Body of pancreas (tissue), 4 donors: Measurements from ENCODE around the gene MMP25. TPM values are rescaled to one million over a fixed set of nuclear protein-coding genes. Genes with fewer than 3 reads are reported as not detected.

Source experiments
- ATAC-seq: fragments of 150-250 bp; one replicate; pipeline ENCODE4 v1.9.1; 2016
- DNase-seq, 4 donors: peaks; one replicate each; pipeline ENCODE4 v3.0.0-alpha.2; 2019
- H3K27ac ChIP-seq, 4 donors: fragments of 200-600 bp; sonication (generic); 1 replicate in 3 of 4; 2 replicates in 1 of 4; pipeline versions ENCODE4 v1.5.1 to v1.6.1; 2016 to 2019; ENCODE audit warnings: mild to moderate bottlenecking in 1 of 4, mixed read lengths in 1 of 4, moderate library complexity in 1 of 4
- H3K27me3 ChIP-seq, 2 donors: fragments of 200-600 bp; sonication (generic); one replicate each; pipeline ENCODE4 v1.6.0; 2016; ENCODE audit warnings: mild to moderate bottlenecking in 1 of 2
- H3K36me3 ChIP-seq, 2 donors: fragments of 200-600 bp; sonication (generic); replicated peaks in 1 of 2; 2 replicates each; pipeline ENCODE4 v1.5.1; 2016; ENCODE audit warnings: low read depth in 2 of 2; ENCODE audit not compliant: insufficient read depth in 1 of 2
- H3K4me1 ChIP-seq: fragments of 200-600 bp; sonication (generic); one replicate; pipeline ENCODE4 v1.6.0; 2016
- H3K4me3 ChIP-seq, 2 donors: fragments of 200-600 bp; sonication (generic); 1 replicate in 1 of 2; 2 replicates in 1 of 2; pipeline ENCODE4 v1.5.1; 2016 to 2019
- H3K9me3 ChIP-seq, 3 donors: fragments of 200-600 bp; sonication (generic); 1 replicate in 2 of 3; 2 replicates in 1 of 3; pipeline ENCODE4 v1.5.1; 2016
- POLR2A ChIP-seq, 3 donors: fragments of 450-650 bp; IDR thresholded peaks; one replicate each; pipeline ENCODE4 v1.6.1; 2016; ENCODE audit warnings: antibody characterized with exemption in 3 of 3, mild to moderate bottlenecking in 2 of 3
- WGBS, 2 donors: methylation state at CpG; one replicate each; pipeline ENCODE4 v1.1.5; 2017; 5-methylcytosine and 5-hydroxymethylcytosine counted together
- intact Hi-C: fragments of 100-400 bp; cut with DNase I; formaldehyde crosslinking; loops from one replicate; pipeline ENCODE4 v1.15.1; 2023
- total RNA-seq, 2 donors: library from RNA; depleted of rRNA; stranded (reverse); fragments of >200 nt; gene quantifications; one replicate each; pipeline ENCODE4 v1.1.0, GENCODE V29; 2016
- TF ChIP-seq, protein P1 (sequence below), 7 experiments: fragments of 450-650 bp in 4 of 7; fragments of 200-600 bp in 3 of 7; sonication (generic) in 3 of 7; IDR thresholded peaks; one replicate each; pipeline ENCODE4 v1.5.1; 2016 to 2019; ENCODE audit warnings: antibody characterized with exemption in 7 of 7

MMP25 gene
- total RNA-seq, 2 donors from 2014 or later = under 0.01 to 0.99 TPM

DNA sequence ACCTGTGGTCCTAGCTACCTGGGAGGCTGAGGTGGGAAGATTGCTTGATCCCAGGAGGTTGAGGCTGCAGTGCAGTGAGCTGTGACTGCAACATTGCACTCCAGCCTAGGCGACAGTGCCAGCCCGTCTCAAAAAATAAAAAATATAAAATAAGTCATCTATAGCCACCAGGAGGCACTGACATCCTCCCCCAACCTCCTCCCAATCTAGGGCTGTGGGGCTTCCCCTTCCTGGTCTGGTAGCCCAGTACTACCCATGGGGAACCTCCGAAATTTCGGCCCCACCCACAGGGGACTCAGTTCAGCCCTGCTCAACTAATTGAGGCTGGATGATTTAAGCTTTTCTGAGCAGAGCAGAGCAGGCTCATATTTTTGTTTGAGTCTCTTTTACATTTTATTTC lies 49.5 kb downstream of the MMP25 start:
- WGBS, 2 donors = 24 to 35% methylated on average over 4 of the region's 4 CpGs
- H3K27me3 ChIP-seq = no peaks in the 10 kb centered on the region
- intact Hi-C loops = no loop called here

DNA sequence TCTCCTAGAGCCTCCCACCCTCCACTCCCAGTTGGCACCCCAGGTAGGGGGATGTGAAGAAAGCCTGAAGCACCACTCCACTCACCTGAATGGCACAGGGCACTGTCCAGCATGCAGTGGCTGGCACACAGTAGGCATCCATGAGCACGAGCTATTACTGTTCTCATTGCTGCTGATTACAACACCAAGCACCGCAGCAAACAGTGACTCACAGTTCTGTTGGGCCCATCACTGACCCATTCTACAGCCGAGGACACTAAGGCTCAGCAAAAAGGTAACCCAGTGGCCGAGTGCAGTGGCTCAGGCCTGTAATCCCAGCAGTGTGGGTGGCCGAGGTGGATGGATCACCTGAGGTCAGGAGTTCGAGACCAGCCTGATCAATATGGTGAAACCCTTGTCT lies 50.0 kb downstream of the MMP25 start:
- WGBS, 2 donors = 70 to 74% methylated on average over 6 of the region's 6 CpGs
- no peak overlapping the region for H3K27ac ChIP-seq
- intact Hi-C loops = no loop called here
- no peak for TF ChIP-seq POLR2A (IDR thresholded peaks at IDR 0.05)
- TF ChIP-seq, protein P1, sequence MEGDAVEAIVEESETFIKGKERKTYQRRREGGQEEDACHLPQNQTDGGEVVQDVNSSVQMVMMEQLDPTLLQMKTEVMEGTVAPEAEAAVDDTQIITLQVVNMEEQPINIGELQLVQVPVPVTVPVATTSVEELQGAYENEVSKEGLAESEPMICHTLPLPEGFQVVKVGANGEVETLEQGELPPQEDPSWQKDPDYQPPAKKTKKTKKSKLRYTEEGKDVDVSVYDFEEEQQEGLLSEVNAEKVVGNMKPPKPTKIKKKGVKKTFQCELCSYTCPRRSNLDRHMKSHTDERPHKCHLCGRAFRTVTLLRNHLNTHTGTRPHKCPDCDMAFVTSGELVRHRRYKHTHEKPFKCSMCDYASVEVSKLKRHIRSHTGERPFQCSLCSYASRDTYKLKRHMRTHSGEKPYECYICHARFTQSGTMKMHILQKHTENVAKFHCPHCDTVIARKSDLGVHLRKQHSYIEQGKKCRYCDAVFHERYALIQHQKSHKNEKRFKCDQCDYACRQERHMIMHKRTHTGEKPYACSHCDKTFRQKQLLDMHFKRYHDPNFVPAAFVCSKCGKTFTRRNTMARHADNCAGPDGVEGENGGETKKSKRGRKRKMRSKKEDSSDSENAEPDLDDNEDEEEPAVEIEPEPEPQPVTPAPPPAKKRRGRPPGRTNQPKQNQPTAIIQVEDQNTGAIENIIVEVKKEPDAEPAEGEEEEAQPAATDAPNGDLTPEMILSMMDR (IDR thresholded peaks at IDR 0.05) = no peak
- DNase-seq = no peak
- H3K9me3 ChIP-seq = no peaks in the 10 kb centered on the region
- ATAC-seq = no peak
- peaks cover 16% of the 10 kb centered on the region for H3K4me1 ChIP-seq
- no peaks in the 10 kb centered on the region for H3K27me3 ChIP-seq
- no peak overlapping the region for H3K4me3 ChIP-seq
- no peaks in the 10 kb centered on the region for H3K36me3 ChIP-seq

More for the DNA sequence above, 49.5 kb downstream of the MMP25 start:
- H3K36me3 ChIP-seq = no peaks in the 10 kb centered on the region
- H3K4me1 ChIP-seq = peaks cover 14% of the 10 kb centered on the region
- no peak overlapping the region for H3K4me3 ChIP-seq
- H3K9me3 ChIP-seq = no peaks in the 10 kb centered on the region
- DNase-seq (peak in 2 of 4 donors; percentile 26 to 47), ATAC-seq (no peak)
- no peak overlapping the region for H3K27ac ChIP-seq
- TF ChIP-seq, protein P1 (IDR thresholded peaks at IDR 0.05) = peak in 1 of 7 experiments; percentile 27
- no peak for TF ChIP-seq POLR2A (IDR thresholded peaks at IDR 0.05)

DNA sequence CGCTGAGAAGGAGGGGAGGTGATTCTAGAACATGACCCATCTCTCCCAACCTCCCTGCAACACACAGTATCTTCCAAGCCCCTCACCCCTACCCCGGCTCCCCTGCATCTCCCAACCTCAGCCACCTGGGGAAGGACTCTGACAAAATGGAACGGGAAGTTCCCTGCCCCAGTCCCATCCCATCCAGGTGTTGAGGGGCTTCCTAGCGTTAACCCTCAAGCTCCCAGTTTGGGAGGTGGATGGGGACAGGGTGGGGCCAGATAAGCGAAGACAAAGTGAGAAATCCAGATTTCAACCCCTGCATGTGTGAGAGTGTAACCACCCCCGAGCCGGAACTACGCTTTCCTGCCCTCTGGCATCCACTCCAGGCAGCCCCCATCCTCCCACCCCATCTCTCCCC lies 50.9 kb downstream of the MMP25 start:
- no peak overlapping the region for H3K27ac ChIP-seq
- WGBS, 2 donors = 47 to 50% methylated on average over 6 to 8 of the region's 8 CpGs
- H3K27me3 ChIP-seq = no peaks in the 10 kb centered on the region
- no peak for TF ChIP-seq POLR2A (IDR thresholded peaks at IDR 0.05)
- TF ChIP-seq, protein P1 (IDR thresholded peaks at IDR 0.05) = no peak
- ATAC-seq = no peak
- DNase-seq = no peak
- no peaks in the 10 kb centered on the region for H3K9me3 ChIP-seq
- peaks cover 16% of the 10 kb centered on the region for H3K4me1 ChIP-seq
- H3K36me3 ChIP-seq = no peaks in the 10 kb centered on the region
- no peak overlapping the region for H3K4me3 ChIP-seq
- intact Hi-C loops = no loop called here

DNA sequence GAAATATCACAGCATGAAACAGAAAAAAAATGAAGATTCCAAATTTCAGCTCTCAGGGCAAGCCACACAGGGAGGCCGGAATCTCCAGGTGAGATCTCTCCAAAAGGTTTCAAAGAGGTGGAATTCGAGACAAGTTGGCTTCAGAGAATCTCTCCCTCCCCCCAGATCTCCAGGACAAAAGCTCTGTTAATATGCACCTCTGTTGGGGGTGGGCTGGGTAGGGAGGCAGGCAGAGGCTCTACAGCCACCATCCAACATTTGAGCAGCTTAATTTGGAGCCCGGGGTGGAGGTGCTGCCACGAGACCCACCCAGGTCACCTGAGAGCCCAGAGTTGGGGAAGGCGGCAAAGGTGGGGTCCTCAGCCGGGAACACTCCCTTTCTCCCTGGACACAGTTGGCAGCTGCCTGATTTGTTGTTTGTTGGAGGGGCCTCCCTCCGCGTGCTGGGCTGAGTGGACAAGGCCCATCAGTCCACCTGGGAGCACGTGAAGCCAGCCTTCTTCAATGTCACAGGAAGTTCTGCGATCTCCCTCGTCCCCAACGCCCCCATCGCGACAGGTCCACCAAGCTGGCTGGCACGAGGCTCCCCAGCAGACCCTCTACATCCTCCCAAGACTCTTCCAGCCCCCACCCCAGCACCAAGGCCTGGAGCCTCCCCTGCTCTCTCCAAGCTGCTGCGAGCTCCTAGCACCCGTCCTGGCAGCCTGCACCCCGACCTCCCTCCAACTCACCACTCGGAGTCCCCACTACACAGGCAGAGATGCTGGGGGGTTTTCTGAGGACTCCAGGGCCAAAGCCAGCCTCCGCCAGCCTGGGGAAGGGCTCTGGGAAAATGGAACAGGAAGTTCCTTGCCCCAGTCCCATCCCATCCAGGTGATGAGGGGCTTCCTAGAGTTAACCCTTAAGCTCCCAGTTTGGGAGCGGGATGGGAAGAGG lies 52.4 kb downstream of the MMP25 start, which contains the start of gene ZSCAN10:
TSS of gene ZSCAN10 (minus strand) at position 836 of the 936 bp plus-strand sequence. CDS start 6,357 bp downstream, outside the sequence.
- H3K36me3 ChIP-seq = no peaks in the 10 kb centered on the region
- H3K4me3 ChIP-seq = no peak within 1 kb of the TSS
- no peaks in the 10 kb centered on the region for H3K27me3 ChIP-seq
- ATAC-seq (no peak), DNase-seq (no peak)
- peak within 1 kb of the TSS in 1 of 4 donors; percentile 32 for H3K27ac ChIP-seq
- no peaks in the 10 kb centered on the region for H3K9me3 ChIP-seq
- peaks cover 16% of the 10 kb centered on the region for H3K4me1 ChIP-seq
- 62 to 69% methylated on average over 14 to 21 of the region's 21 CpGs for WGBS, 2 donors
- TF ChIP-seq, protein P1 (IDR thresholded peaks at IDR 0.05) = no peak
- no peak for TF ChIP-seq POLR2A (IDR thresholded peaks at IDR 0.05)
- intact Hi-C loops = no loop called here
